Middle frontal gyrus (tissue), 1 donor: ENCODE data around the gene SAAL1.
"Not testable (repeated sequence)": the region's sequence is repeated elsewhere in the genome, so short reads cannot be mapped to it uniquely, and the experiment has no call there.

Experiments used
- DNase-seq: peaks from one replicate; pipeline ENCODE4 v3.0.0-alpha.2; 2015; ENCODE audit warnings: low spot score; ENCODE audit errors: extremely low spot score

Gene SAAL1, protein sequence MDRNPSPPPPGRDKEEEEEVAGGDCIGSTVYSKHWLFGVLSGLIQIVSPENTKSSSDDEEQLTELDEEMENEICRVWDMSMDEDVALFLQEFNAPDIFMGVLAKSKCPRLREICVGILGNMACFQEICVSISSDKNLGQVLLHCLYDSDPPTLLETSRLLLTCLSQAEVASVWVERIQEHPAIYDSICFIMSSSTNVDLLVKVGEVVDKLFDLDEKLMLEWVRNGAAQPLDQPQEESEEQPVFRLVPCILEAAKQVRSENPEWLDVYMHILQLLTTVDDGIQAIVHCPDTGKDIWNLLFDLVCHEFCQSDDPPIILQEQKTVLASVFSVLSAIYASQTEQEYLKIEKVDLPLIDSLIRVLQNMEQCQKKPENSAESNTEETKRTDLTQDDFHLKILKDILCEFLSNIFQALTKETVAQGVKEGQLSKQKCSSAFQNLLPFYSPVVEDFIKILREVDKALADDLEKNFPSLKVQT

DNA sequence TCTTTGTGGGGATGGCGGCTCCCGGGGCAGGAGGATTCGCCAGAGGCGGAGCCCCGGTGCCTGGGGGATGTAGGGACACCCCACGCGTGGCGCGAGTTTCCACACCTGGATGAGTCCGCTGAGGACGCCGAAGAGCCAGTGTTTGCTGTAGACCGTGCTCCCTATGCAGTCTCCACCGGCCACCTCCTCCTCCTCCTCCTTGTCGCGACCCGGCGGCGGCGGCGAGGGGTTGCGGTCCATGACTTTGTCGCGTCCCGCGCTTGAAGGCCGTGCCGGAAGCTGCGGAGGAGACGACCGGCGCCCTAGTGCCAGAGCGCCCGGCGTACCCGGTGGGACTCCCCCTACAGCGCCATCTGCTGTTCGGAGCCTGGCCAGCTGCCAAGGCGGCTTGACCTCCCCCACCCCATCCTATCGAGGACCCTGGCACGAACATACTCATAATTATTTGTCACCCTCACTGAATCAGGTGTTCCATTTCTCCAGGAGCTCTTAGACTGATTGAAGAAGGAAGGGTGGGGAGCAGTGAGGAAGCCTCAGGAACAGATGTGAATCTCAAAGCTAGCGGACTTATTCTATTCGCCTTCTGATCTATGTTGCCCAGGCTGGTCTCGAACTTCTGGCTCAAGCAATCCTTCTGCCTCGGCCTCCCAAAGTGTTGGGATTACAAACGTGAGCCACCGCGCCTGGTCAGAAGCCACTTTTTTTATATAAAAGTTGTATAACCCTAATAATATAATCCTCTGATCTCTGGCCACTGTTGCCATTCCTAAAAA lies at the start of gene SAAL1:
SAAL1 (minus strand) TSS at position 281 of the 773 bp plus-strand sequence; CDS start at position 240, 41 bp downstream.
- DNase-seq: peak; percentile 53

DNA sequence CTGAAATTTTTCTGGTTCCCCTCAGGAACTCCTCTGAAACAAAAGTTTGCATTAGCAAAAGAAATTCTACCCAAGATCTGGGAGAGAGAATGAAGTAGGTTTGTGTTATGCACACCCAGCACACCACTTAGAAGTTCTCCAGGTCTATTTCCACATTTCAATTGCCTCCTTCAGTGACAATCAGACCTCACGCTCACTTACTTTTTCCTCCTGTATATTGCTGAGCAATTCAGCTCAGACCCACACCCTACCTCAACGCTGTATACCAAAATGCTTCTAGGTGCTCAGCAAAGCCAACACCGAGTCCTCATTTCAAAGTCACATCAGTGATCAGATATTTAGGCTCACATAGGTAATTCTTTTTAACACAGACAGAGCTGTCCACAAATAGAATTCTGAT lies 45.7 kb upstream of the SAAL1 start:
- DNase-seq: no peak

DNA sequence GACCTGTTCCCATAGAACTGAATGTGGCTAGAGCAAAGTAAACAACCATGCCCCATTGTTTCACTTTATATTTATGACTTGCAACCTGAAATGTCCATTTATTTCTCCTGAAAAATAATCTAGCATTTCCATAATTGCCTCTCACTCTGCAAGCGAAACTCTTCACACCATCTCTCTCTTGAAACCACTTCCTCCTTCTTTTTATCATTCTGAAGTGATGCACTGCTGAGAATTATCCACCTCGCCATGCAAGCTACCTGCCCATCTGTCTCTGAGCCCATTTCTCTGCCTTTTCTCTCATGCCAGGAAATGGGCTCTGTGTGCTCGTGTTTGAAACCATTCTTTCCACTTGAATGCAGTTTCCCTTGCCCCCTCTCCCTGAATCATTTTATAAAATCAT lies 40.0 kb upstream of the SAAL1 start:
- no peak for DNase-seq

DNA sequence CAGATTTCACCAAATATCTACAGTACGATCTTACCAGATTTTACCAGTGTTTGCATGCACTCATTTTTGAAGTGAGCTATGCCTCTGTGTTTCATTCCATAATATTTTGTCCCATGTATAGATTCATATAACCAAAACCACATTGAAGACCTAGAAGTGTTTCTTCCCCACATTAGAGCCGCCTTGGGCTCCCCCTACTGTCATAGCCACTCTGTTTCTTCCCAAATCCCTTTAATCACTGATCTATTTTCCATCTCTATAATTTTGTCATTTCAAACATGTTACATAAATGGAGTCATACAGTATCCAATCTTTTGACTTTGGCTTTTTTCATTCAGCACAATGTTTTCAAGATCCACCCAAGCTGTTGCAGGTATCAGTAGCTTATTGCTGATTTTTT lies 39.1 kb upstream of the SAAL1 start:
- no peak for DNase-seq

DNA sequence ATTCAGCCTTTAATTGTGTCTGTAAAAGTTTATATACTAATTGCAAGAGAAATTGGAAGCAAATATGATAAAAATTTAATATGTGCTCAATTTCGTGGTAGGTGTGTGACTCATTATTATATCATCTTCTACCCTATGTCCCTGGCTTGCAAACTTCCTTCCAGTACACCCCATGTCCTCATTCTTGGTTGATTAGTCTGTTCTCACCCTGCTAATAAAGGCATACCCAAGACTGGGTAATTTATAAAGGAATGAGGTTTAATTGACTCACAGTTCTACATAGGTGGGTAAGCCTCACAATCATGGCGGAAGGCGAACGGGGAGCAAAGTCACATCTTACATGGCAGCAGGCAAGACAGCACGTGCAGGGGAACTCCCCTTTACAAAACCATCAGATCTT lies 38.4 kb upstream of the SAAL1 start:
- DNase-seq: no peak

DNA sequence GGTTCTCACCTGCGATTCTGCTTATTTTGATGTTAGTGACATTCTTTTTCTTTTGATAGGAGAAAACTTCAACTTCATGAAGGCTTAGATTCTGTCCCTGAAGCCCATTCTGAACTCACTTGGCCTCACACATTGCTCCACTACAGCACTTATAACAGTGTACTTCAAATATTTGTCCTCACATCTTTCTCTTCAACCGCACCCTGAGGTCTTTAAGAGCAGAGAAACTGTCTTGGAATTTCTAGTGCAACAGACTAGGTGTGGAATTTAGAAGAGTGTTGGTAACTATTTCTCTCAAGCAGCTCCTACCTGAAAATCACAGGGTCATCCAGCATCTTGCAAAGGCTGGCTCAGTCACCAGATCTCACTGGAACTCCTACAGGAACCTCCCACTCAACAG lies 34.3 kb upstream of the SAAL1 start:
- DNase-seq: no peak

DNA sequence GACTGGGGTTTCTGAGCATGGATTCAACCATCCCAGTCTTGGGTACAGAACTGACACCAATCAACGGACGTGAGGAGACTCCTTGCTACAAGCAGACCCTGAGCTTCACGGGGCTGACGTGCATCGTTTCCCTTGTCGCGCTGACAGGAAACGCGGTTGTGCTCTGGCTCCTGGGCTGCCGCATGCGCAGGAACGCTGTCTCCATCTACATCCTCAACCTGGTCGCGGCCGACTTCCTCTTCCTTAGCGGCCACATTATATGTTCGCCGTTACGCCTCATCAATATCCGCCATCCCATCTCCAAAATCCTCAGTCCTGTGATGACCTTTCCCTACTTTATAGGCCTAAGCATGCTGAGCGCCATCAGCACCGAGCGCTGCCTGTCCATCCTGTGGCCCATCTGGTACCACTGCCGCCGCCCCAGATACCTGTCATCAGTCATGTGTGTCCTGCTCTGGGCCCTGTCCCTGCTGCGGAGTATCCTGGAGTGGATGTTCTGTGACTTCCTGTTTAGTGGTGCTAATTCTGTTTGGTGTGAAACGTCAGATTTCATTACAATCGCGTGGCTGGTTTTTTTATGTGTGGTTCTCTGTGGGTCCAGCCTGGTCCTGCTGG lies 31.4 kb upstream of the SAAL1 start:
- no peak for DNase-seq

DNA sequence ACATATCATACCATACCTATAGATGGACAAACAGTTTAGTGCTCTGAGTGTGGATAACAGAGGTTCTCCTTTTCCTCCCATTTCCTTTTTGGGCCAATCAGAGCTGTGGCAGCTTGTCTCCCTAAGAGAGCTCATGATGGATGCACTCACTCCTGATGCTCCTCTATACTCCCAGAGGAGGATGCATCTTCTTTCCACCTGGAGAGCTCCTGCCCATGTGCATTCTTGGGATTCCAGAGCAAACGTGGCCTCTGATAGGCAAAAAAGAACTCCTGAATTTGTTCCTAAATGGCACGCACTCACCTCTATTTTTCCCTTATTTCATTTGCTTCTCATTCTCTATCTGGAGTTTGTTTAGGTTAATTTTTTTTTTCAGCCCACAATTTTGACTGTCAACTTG lies 29.4 kb upstream of the SAAL1 start:
- DNase-seq: no peak

DNA sequence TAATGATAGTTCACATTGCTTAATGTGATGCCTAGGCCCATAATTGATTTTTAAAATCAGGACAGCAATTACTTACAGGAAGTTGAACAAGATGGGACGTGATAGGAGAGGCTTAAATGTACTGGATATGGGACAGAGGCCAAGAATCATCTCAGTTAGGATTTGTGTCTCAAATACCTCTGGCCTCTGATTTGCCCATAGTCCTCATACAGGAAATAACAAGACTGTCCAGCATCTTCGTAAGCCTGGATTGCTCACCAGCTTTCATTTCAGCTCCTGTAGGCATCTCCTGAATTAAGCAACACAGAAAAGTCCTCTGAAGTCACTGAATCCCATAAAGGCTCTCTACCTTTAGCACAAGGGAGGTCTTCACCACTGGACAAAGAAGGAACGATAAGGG lies 26.5 kb upstream of the SAAL1 start, which contains the start of gene MRGPRX3:
MRGPRX3 (plus strand) TSS at position 231 of the 400 bp plus-strand sequence. CDS start 4,632 bp downstream, outside the sequence.
- DNase-seq: no peak

DNA sequence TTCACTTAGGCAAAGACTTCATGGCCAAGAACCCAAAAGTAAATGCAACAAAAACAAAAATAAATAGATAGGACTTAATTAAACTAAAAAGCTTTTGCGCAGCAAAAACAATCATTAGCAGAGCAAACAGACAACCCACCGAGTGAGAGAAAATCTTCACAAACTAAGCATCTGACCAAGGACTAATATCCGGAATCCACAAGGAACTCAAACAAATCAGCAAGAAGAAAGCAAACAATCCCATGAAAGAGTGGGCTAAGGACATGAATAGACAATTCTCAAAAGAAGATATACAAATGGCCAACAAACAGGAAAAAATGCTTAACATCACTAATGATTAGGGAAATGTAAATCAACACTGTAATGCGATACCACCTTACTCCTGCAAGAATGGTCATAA lies 25.2 kb upstream of the SAAL1 start:
- DNase-seq: not testable (repeated sequence)

DNA sequence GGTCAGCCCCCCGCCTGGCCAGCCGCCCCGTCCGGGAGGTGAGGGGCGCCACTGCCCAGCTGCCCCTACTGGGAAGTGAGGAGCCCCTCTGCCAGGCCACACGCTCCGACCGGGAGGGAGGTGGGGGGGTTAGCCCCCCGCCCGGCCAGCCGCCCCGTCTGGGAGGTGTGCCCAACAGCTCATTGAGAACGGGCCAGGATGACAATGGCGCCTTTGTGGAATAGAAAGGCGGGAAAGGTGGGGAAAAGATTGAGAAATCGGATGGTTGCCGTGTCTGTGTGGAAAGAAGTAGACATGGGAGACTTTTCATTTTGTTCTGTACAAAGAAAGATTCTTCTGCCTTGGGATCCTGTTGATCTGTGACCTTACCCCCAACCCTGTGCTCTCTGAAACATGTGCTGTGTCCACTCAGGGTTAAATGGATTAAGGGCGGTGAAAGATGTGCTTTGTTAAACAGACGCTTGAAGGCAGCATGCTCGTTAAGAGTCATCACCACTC lies 15.5 kb upstream of the SAAL1 start:
- DNase-seq: not testable (repeated sequence)

DNA sequence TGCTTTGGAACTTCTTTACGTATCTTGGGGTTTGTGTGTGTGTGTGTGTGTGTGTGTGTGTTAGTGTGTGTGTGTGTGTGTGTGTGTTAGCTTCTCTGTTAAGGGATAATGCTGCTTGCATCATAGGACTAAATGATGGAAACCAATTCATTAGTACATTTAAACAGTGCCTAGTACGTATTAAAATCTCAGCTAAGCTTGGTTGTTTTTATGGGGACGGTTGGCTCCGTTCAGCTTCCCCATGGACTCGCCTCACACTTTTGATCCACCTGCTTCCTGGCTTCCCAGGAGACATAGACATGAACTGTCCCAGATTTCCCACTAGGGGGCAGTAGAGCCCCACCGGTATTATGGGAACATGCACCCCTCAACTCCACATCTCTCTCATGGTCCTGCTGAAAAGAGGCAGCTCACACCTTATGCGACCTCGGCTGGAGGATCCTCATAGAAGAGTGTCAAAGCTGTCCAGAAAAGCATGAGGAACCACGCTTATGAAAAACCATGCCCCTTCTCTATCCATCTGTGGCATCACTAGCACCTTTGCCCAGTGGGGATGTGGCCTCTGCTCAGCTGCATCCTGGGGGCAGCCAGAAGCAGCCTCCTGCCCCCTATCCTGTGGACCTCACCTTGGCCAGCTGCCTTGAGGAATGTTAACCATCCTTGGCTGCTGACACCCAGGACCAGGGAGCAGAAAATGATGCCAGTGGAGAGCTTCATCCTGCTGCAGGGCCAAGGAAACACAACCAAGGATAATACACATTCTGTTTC lies 9.7 kb upstream of the SAAL1 start:
- peak; percentile 63 for DNase-seq

DNA sequence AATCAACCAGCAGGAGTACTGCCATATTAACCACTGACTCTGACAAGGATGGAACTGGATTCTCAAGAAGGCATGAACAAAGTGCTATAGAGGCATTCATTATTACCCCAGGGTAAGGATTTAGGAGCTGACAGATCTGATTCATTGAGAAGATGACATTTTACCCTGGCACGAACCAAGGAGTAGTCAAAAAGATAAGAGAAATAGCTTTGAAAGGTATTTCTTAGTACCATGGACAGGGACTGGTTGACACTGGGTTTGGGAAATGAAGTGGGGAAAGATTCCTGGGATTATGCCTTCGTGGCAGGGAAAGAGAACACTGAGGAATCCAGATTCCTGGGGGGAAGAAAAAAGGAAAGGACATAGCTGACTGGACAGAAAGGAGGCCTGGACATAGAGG lies 5.1 kb upstream of the SAAL1 start:
- no peak for DNase-seq

DNA sequence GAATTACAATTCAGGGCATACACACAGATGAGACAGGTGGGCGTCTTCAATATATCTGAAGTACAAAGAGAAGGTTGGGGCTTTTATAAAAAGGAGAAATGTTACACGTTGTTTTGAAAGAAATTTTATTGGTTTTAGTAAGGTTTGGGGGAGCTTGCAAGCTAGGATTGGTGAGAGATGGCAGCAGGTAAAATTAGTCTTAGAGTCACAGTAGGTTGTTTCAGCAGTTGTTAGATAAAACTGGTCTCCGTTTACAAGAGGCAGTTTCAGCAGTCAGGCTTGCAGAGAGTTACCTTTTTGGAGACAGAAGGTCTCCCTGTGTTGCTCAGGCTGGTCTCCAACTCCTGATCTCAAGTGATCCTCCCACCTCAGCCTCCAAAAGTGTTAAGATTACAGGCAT lies 2.4 kb upstream of the SAAL1 start:
- DNase-seq: no peak

DNA sequence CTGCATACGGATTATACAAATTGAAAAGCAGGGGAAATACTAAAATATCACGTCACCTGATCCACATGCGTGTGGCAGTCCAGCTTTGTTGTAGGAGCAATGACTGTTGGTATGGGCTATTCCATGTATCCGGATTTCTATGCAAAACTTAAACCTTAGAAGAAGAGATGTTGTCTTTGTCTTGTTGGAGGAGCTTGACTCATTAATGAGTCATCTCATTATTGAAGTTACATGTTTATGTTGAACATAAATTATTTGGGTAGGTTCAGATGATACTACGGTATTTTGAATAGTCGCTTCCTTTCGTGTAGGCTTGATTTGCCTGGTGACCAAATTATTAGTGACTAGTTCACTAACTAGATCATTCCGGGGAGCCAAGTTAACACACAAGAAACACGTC lies 806 bp upstream of the SAAL1 start:
- DNase-seq: no peak

DNA sequence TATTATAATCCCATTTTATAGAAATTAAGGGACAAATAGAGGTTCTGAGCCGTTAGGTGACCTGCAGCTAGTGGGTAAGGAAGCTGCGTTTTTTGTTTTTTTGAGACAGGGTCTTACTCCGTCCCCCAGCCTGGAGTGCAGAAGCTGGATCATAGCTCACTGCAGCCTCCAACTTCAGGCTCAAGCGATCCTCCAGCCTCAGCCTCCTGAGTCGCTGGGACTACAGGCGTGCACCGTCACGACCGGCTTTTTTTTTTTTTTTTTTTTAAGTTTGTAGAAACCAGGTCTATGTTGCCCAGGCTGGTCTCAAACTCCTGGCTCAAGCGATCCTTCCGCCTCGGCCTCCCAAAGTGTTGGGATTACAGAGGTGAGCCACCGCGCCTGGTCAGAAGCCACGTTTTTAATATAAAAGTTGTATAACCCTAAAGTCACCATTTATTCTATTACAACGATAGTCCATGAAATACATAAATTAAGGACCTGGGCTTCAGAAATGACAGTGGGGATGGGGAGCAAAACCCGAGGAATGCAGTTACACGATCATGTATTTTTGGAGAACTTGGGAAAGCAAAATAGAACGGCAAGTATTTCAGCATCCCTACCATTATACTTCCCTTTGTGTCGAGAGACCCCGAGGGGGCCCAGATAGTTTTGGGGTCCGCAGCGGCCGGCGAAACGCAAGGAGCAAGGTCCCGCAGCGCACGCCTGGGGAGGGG lies 638 bp downstream of the SAAL1 start:
- DNase-seq: no peak

DNA sequence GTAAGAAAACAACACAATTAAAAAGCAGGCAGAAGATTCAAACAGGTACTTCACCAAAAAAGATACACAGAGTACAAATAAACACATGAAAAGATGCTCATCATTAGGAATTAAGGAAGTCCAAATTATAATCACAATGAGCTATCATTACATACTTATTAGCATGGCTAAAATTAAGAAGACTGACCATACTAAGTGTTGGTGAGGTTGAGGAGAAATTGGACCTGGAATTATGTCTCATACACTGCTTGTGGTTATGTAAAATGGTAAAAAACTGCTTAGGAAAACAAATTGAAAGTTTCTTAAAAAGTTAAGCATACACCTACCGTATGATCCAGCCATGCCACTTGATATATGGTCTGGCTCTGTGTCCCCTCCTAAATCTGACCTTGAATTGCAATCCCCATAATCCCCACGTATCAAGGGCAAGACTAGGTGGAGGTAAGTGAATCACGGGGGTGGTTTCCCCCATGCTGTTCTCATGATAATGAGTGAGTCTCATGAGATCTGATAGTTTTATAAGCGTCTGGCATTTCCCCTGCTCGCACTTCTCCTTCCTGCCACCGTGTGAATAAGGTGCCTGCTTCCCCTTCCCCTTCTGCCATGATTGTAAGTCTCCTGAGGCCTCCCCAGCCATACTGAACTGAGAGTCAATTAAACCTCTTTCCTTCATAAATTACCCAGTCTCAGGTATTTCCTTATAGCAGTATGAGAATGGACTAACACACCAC lies 4.8 kb downstream of the SAAL1 start:
- DNase-seq: no peak

DNA sequence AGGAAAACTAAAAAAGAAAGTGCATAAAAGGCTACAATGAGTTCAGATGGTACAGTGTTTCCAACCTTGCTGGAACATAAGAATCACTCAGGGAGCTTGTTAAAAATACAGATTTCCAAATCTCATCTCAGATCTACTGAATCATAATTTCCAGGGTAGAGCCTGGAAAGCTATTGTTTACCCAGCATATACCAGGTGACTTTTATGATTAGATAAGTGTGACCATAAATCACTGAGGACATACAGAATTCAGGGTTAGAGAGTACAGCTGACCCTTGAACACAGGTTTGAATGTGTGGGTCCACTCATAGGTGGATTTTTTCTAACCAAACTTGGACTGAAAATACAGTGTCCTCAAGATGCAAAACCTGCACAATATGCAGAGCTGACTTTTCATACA lies 11.9 kb downstream of the SAAL1 start:
- DNase-seq: no peak

DNA sequence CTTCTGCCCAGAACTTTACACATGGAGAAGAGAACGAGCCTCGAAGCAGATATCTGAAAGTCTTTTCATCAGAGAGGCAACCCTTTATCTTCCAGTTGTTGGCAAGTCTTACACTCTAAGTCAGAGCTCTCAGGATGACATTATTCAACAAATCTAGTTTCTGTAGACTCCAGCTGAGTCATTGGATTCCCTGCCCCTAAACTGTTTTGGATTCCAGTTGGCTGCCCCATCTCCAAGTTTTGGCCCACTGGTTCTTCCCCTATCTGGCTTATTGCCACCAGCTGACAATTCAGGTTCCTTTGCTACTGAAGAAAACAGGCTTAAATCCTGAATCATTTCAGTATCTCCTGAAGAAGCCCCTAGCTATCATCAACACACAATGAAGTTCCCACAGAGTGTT lies 14.2 kb downstream of the SAAL1 start:
- no peak for DNase-seq

DNA sequence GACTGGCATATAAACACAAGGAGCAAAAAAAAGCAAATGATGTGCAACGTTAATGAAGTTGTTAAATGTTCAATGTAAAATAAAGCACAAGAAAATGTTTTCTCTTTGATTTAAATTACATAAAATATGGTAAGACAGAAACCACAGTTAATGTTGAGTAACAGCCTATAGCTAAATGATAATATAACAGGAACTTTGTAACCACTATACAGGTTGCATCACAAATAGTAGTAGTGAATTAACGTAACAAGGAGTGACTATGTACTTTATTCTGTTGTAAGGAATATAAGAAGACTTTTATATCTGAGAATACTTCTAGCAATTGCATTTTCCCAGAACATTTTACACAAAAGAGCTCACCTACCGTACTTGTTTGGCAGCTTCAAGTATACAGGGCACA lies 16.9 kb downstream of the SAAL1 start:
- DNase-seq: no peak
